Limb (tissue), 2 donors: ENCODE measurements around the gene SNRPE.
A peak's percentile ranks its signal among the peaks of the same experiment; 100 is the strongest.
"Not testable (repeated sequence)": the region's sequence is repeated elsewhere in the genome, so short reads cannot be mapped to it uniquely, and the experiment has no call there.

Experiments used
- DNase-seq, 2 donors: peaks; one replicate each; pipeline ENCODE4 v3.0.0-alpha.2; 2016; ENCODE audit errors: extremely low spot score in 2 of 2

SNRPE gene

DNA sequence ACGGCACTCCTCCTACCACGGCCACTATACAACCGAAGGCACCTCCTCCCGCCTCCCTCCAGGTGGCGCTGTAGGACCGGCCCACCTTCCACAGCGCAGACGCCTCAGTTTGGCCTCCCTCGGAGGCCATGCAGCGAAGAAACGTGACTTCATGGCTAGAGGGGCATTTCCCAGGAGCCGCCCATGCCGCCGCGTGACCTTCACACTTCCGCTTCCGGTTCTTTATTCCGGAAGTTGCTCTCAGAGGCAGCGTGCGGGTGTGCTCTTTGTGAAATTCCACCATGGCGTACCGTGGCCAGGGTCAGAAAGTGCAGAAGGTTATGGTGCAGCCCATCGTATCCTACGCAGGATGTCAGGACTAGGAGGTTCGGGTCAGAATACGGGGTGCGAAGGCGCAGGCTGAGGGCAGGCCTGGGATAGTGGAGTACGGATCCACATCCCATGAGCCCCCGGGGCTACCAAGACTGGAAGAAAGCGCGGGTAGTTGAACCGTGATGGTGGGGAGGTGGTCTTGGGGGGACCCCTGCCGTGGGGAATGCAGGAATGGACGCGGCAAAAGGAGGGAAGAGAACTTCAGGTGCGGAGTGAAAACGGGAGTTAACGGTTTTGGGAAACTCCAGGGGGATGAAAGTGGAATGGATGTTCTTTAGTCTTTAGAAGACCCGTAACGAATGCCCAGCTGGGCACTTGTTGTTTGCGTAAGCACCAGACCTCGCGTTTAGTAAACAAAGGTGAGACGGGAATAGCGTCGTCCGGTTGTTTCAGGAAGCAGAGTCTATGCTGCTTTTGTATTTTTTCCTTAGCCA is at the start of gene SNRPE:
SNRPE (plus strand) TSS at position 221 of the 806 bp plus-strand sequence; CDS start at position 282, 61 bp downstream.
- DNase-seq: peak; percentile 98 to 99

DNA sequence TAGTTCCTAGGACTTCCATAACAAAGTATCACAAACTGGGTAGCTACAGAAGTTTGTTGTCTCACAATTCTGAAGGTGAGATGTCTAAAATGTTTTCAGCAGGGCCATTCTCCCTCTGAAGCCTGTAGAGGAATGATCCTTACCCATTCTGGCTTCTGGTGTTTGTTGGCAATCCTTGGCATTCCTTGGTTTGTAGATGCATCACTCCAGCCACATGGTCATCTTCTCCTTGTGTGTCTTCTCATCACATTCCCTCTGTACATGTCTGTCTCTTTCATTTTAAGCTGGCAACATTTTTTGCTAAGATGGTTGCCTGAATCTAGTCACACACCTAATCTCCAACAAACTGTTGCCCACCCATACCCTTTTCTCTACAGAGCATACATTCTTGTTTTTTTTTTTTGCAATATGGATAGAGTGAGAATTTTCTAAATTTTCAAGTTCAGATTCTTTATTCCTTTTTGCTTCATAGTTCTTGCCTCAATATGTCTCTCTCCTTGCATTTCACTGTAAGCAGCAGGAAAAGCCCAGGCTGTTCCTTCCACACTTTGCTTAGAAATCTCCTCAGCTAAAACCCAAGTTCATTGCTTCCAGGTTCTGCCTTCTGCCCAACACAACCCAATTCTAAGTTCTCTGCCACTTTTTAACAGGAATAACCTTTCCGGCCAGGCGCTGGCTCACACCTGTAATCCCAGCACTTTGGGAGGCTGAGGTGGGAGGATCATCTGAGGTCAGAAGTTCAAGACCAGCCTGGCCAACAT is 47.6 kb upstream of the SNRPE start:
- no peak for DNase-seq

DNA sequence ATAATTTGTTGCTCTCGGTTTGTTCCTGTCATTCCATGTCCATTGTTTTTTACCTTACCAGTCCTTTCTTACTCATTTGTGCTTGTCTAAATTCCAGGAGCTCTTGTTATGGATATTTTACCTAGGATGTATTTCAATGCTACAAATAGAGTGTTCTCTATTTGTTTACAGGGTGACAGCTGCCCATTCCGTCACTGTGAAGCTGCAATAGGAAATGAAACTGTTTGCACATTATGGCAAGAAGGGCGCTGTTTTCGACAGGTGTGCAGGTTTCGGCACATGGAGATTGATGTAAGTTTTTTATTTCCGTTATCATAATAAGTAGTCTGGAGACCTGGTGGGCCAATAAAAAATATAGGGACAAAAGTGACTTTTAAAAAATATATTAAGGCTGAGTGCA is 43.0 kb upstream of the SNRPE start:
- DNase-seq: no peak

DNA sequence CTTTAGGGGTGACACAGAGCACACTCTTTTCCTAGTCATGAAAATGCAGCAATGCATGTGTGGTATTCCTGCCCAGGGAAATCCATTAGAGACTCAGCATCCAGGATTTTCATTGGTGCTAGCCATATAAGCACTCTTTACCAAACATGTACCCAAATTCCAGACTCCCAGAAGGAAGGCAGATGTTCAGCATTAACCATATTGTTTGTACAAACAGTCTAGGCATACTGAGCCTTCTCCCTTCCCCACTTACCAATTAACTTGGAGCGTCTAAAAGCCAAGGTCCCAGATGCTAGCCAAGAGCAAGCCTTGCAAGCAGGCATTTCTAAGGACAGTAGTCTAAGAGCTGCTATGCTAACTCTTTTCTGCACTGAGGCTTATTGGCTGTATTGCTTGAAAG is 38.1 kb upstream of the SNRPE start:
- no peak for DNase-seq

DNA sequence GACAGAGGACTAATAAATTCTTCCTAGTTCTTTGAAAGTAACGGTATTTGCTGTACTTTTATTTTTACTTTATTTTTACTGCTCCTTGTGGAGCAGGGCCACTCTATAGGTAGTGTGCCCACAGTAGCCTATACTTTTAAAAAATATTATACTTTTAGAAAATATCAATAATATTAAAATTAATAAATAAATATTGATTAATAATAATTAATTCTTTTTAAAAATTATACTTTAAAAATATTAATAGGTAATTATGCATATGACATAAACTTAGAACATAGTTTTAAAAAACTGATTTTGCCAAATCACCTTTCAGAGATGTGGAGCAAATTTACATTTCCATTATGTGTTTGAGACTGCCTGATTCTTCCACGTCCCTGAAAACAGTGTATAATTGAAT is 35.2 kb upstream of the SNRPE start:
- no peak for DNase-seq

DNA sequence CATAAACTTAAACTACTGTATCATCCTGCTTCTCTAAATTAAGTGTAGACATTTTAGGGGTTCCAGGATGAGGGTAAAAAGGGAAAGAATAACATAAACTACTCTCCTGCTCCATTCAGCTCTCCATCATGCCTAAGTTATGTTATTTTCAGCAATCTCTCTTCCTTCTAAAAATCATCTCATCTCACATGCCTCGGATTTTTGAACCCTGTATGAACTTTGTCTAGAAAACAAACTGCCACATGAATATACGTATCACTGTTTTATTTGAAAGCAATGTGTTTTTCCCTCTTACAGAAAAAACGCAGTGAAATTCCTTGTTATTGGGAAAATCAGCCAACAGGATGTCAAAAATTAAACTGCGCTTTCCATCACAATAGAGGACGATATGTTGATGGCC is 33.4 kb upstream of the SNRPE start:
- DNase-seq: no peak

DNA sequence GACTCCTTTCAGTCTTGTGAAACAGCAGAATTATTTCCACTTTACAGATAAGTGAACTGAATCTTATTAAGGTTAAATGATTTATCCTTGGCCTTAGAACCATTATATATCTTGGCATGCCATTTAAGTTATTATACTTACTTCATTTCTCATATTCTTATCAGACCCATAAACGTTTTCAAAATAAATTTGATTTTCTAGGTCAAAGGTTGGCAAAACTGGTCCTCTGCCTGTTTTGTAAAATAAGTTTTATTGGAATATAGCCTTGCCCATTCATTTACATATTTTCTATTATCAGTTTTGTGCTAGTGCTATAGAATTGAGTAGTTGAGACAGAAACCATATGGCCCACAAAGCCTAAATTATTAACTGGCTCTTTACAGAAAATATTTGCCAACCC is 32.9 kb upstream of the SNRPE start:
- no peak for DNase-seq

DNA sequence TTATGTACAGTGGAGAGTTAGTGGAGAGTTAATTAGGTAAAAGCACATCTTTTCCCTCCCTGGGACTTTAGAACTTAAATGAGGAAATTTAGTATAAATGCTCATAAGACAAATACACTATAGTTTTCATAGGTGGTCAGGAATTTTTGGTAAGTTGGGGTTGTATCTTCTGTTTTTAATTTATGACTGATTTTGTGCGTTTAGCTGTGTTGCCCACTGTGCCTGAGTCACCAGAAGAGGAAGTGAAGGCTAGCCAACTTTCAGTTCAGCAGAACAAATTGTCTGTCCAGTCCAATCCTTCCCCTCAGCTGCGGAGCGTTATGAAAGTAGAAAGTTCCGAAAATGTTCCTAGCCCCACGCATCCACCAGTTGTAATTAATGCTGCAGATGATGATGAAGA is 32.2 kb upstream of the SNRPE start:
- DNase-seq: not testable (repeated sequence)

DNA sequence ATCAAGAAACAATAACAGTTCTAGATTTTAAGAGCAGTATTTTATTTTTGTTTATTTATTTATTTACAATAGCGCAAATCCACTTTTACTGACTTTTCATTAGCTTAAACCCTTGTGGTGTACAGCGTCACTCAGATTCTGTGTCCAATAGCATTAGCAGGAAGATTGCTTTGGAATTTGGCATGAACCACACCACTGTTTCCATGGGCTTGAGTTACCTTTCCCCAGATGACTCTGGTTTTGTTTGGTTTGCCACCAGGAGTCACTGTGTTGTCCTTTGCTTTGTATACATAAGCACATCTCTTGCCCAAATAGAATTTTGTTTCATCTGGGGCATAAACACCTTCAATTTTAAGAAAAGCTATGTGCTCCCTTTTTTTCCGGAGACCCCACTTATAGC is 25.9 kb upstream of the SNRPE start:
- no peak for DNase-seq

DNA sequence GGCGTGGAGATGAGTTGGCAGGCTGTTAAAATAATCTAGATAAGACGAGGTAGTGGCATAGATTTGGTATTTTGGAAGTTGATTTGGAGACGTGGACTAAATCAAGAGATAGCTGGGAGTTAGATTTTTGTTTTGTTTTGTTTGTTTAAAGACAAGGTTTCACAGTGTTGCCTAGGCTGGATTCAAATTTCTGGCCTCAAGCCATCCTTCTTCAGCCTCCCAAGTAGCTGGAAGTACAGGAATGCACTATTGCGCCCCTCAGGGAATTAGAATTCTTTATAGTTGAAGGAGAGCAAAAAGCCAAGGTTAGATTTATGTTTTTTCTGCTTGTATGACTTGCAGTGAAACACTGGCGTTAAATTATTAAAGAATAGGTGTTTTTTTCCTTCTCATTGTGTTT is 22.3 kb upstream of the SNRPE start:
- peak in 1 of 2 donors; percentile 8 for DNase-seq

DNA sequence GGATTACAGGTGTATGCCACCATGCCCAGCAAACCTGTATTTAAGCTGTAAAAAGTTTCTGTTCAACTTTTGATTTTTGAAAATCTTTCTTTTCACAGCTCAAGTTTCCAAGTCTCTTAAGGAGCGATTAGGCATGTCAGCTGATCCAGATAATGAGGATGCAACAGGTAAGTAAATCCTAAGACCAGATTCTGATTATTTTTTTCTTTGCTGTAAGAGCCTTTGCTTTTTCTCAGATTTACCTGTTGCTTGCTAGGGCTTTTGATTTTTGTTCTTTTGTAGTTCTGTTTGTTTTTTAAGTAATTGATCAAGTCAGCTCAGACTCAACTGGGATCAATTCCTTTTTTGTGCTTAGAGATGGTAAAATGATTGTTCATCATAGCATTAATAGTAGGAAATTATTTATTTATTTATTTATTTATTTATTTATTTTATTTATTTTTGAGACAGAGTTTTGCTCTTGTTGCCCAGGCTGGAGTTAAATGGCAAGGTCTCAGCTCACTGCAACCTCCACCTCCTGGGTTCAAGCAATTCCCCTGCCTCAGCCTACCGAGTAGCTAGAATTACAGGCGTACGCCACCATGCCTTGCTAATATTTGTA is 21.1 kb upstream of the SNRPE start:
- no peak for DNase-seq

DNA sequence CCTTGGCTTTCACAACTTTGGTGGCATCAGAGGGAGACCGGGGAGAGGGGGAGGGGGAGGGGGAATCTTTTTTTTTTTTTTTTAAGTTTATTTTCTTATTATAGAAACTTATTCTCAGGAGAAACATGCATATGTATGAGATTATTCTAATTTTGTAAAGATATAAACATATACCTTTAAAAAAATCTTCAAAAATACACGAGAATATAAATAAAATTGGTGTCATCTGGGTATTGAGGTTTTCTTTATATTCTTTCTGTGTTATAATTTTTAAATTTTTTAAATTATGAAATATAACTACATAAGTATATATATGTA is 18.9 kb upstream of the SNRPE start:
- no peak for DNase-seq

DNA sequence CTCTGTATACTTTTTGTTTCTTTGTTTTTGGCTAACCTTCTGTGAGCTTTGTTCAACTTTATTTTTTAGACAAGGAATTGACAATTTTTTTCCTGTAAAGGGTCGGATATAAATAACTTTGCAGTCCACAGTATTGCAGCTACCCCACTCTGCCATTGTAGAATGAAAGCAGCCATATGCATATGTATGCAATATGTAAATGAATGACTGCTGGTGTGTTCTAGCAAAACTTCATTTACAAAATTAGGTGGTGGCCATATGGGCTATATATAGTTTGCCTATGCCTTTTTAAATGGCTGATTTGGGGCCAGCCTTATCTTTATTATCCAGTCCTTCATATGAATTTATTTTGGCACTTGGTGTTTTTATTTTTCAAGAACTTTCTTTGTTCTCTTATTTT is 18.0 kb upstream of the SNRPE start:
- DNase-seq: no peak

DNA sequence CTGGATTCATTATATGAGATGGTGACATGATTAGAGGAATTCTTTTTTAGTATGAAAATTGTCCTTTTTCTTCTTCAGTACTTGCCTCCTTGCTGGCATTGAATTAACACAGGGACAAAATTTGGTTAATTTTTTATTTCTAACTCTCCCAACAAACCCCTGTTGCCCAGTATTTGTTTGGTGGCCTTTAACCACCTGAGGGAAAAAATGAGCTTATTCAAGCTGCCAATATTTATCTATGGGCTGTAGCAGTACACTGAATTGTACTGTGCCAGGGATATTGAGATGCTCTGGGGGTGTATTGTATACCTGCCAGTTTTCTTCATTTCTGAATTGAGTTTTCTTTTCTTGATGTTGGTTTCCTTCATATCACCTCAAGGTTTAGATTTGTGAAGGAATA is 8.3 kb upstream of the SNRPE start:
- not testable (repeated sequence) for DNase-seq

DNA sequence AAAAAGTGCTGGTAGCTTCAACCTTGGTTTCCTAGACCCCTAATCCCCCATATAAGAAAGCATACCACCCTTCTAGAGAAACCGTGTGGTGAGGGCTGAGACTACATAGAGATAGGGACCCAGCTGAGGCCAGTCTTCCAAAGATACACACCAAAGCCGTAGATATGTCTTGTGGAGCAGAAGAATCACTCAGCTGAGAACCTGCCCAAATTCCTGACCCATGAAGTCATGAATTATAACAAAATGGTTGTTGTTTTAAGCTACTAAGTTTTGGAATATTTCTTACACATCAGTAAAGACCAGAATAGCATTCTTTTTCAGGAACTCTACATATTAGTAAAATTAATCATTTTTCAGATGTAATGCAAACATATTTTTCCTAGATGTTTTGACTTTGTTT is 3.3 kb upstream of the SNRPE start:
- no peak for DNase-seq

DNA sequence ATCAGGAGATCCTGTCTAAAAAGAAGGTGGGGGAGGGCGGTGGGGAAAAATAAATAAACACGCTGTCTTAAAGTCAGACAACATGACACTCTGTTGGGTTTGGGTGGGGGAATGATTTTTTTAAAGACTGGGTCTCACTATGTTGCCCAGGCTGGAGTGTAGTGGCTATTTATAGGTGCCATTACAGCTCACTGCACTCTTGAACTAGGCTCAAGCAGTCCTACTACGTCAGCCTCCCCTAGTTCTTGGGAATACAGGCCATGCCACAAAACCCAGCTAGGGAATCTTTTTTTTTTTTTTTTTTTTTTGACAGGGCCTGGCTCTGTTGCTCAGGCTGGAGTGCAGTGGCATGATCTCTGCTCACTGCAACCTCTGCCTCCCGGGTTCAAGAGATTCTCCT is 2.4 kb upstream of the SNRPE start:
- DNase-seq: no peak

DNA sequence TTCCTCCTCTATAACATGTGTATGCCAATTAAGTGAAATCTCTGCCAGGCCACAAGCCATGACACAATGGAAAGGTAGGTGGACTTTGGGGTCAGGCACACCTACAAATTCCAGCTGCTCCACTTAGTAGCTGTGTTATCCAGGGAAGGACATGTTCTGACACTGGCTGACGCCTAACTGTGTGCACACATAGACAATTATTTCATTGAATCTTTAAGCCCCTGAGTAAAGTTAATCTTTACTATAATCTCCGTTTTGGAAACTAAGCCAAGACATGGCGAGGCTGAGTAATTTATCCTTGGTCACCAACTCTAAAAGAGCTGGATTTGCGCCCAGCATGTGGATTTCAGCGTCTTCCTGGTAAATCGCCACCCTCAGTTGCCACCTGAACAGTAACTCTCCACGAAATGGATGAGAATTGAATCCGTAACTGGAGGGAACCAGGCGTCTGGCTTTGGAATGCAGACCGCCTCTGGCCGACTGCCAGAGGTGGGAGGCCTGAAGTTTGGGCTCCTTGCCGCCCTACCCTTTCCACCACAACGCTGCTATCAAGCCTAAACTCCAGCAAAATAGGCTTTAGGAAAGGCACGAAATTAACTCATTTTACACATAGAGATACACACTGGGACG is 888 bp upstream of the SNRPE start:
- DNase-seq: peak in 1 of 2 donors; percentile 51

DNA sequence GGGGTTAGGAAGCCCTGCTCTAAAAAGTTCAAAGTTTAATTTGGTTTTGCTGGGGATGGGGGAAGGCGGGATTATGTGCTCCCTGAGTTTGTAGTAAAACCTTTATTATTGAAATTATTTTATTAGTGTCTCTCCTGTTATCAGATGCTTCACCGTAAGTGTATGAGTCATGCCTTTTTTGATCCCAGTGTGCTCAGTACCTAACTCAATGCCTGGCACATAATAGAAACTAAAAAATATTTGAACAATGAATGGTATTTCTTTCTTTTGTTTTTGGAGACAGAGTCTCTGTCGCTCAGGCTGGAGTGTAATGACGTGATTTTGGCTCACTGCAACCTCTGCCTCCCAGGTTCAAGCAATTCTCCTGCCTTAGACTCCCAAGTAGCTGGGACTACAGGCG is 6.4 kb downstream of the SNRPE start:
- DNase-seq: no peak

DNA sequence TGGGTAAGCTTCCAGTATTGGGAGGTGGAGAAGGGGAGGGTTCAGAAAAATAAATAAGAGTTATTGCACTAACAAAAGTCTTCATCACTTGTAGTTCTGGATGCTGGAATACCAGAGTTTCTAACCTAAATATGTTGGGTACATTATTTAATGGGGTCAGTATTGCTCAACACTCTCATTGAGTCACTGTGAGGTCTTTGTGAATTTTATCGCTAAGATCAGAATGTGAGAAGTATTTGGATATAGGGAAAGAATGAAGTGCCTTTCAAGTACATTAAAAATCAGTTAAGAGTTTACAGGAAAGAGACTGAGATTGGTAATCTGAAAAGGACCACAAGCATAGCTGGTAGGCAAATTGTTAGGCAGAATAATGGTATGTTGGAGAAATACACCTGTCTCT is 8.8 kb downstream of the SNRPE start:
- DNase-seq: no peak

DNA sequence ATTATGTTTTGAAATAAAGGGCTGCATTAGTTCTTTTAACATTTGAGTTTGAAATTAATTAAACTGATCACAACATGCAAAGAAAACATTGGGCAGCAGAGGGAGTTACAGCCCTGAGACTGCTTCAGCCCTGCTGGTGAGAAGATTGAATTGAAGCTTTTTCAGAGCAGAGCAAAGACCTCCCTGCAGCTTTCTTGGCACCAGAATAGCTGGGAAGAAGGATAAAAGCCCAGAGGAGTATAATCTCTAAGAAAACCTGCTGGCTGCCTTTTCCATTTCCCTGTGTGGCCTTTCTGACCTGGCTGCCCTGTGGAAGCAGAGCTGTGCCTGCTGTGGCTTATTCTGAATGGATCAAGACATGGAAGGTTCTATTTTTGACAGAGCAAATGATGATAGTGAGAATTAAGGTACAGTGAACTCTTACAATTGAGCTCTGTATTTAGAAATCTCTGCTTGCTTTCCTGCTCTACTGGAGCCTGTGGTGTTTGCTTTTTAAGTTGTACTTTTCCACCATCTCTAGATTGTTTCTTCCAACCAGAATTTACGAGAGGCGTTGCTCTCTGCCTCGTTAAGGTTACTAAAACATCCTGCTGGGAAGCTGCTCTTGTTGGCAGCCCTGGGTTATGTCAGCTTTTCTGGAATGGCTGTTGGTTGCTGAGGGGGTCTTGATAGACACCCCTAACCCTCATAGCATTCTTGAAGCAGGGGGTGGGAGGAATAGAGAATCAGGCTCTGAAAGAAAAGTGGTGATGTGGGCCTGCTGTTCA is 9.9 kb downstream of the SNRPE start:
- DNase-seq: peak; percentile 45 to 61

DNA sequence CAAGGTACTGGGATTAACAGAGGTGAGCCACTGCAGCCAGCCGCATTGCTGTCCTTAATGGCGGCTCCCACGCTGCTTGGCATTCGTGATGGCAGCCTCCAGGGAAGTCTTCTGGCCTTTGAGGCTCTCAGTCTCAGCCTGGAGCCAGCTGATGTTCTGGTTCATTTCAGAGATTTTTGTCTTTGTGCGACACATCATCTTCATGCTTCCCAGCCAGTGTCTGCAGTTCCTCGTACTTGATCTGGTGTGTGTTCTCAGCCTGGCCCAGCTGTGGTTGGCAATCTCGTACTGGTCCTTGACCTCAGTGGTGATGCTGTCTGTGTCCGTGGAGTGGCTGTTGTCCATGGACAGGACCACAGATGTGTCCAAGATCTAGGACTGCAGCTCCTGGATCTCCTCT is 11.7 kb downstream of the SNRPE start:
- no peak for DNase-seq

DNA sequence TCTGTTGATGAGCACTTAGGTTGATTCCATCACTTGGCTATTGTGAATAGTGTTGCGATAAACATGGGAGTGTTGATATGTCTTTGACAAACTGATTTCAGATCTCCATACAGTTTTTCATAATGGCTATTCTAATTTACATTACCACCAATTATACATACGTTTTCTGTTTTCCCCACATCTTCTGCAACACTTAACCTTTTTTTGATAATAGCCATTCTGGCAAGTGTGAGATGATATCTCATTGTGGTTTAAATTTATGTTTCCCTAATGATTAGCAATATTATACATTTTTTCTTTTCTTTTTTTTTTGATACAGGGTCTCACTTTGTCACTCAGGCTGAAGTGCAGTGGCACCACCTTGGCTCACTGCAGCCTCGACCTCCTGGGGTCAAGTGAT is 17.0 kb downstream of the SNRPE start:
- DNase-seq: no peak
